A549 (cell line): ENCODE results near the gene CD84. TPM values are rescaled to one million over a fixed set of nuclear protein-coding genes. Genes with fewer than 3 reads are reported as not detected.

Source experiments
- ATAC-seq, 2 experiments: fragments of 200-7000 bp in 1 of 2; fragments of >200 bp in 1 of 2; cut with Nextera tagmentation in 1 of 2; cut with Tn5 transposase in 1 of 2; 3 replicates each; pipeline versions ENCODE4 v1.8.0 to v1.9.1; 2018 to 2020; ENCODE audit warnings: mild to moderate bottlenecking in 1 of 2, moderate library complexity in 1 of 2
- CTCF ChIA-PET: fragments of 300-600 bp; sonication (Branson Sonifier 250); formaldehyde crosslinking; extraction: SDS; loops from one replicate; lab custom pipeline; 2021; ENCODE audit warnings: antibody characterized with exemption, inconsistent platforms; lab: Yijun Ruan, JAX
- POLR2A ChIA-PET: fragments of 350-600 bp; formaldehyde crosslinking; extraction: SDS; loops from one replicate; lab custom pipeline; 2021; ENCODE audit warnings: antibody characterized with exemption, inconsistent platforms; lab: Yijun Ruan, JAX
- DNase-seq, 2 experiments: peaks; one replicate each; pipeline versions ENCODE4 v3.0.0 to v3.0.0-alpha.2; 2011 to 2016; ENCODE audit warnings: low read depth in 1 of 2, low spot score in 1 of 2
- FAIRE-seq: peaks from 2 replicates; lab custom pipeline; 2011; peaks lifted over from hg19 to GRCh38; lab: Jason Lieb, UNC
- H3K27ac ChIP-seq, 2 experiments: fragments of >200 bp; sonication (Bioruptor Twin); formaldehyde crosslinking; 3 replicates each; pipeline ENCODE4 v1.5.1; 2016 to 2017
- H3K4me1 ChIP-seq: fragments of >200 bp; sonication (Bioruptor Twin); formaldehyde crosslinking; 3 replicates; pipeline ENCODE4 v1.6.1; 2016
- H3K4me2 ChIP-seq: fragments of >200 bp; sonication (Bioruptor Twin); formaldehyde crosslinking; 3 replicates; pipeline ENCODE4 v1.6.1; 2016
- H3K4me3 ChIP-seq: fragments of >200 bp; sonication (Bioruptor Twin); formaldehyde crosslinking; 3 replicates; pipeline ENCODE4 v1.5.1; 2016
- H3K9me3 ChIP-seq: fragments of >200 bp; sonication (Bioruptor Twin); formaldehyde crosslinking; 3 replicates; pipeline ENCODE4 v1.6.1; 2016
- CBX2 ChIP-seq: fragments of 200-600 bp; sonication (generic); IDR thresholded peaks from 2 replicates; pipeline ENCODE4 v1.6.1; 2016; ENCODE audit warnings: low read depth, mild to moderate bottlenecking, borderline replicate concordance
- CBX8 ChIP-seq: fragments of 200-600 bp; sonication (generic); IDR thresholded peaks from 2 replicates; pipeline ENCODE4 v1.6.1; 2016
- EP300 ChIP-seq, 2 experiments: fragments of >200 bp; sonication (Bioruptor Twin); formaldehyde crosslinking; IDR thresholded peaks; 2 replicates in 1 of 2; 3 replicates in 1 of 2; pipeline ENCODE4 v1.6.1; 2016 to 2017
- ESRRA ChIP-seq: fragments of 150-350 bp; IDR thresholded peaks from 2 replicates; pipeline ENCODE4 v1.6.1; 2014; ENCODE audit warnings: mild to moderate bottlenecking, low read length, borderline replicate concordance
- FOSB ChIP-seq: fragments of 250-450 bp; sonication (Bioruptor Pico); IDR thresholded peaks from 2 replicates; pipeline ENCODE4 v1.5.0; 2020; ENCODE audit warnings: mild to moderate bottlenecking, moderate library complexity
- FOSL2 ChIP-seq, 2 experiments: fragments of 450-650 bp in 1 of 2; fragments of >200 bp in 1 of 2; sonication (Bioruptor Twin) in 1 of 2; formaldehyde crosslinking; IDR thresholded peaks; 2 replicates each; pipeline versions ENCODE4 v1.5.0 to v1.6.1; 2016 to 2020; ENCODE audit warnings: mild to moderate bottlenecking in 1 of 2, moderate library complexity in 1 of 2
- GATA3 ChIP-seq: IDR thresholded peaks from 2 replicates; pipeline ENCODE4 v1.6.1; 2012; ENCODE audit warnings: borderline replicate concordance
- HDAC2 ChIP-seq: fragments of 200-600 bp; sonication (generic); IDR thresholded peaks from 2 replicates; pipeline ENCODE4 v1.6.1; 2016
- HOXA7 ChIP-seq: fragments of 250-450 bp; sonication (Bioruptor Pico); IDR thresholded peaks from 2 replicates; pipeline ENCODE4 v1.5.0; 2020; ENCODE audit warnings: mild to moderate bottlenecking, moderate library complexity
- JUNB ChIP-seq: fragments of >200 bp; sonication (Bioruptor Twin); formaldehyde crosslinking; IDR thresholded peaks from 2 replicates; pipeline ENCODE4 v1.6.1; 2016
- KDM1A ChIP-seq: fragments of 200-600 bp; sonication (generic); IDR thresholded peaks from 2 replicates; pipeline ENCODE4 v1.6.1; 2016; ENCODE audit warnings: low read depth, mild to moderate bottlenecking
- MAFK ChIP-seq: fragments of 450-650 bp; IDR thresholded peaks from 2 replicates; pipeline ENCODE4 v1.6.1; 2014; ENCODE audit not compliant: partially characterized antibody
- MAZ ChIP-seq: fragments of 150-350 bp; IDR thresholded peaks from 2 replicates; pipeline ENCODE4 v1.6.1; 2014; ENCODE audit warnings: antibody characterized with exemption, low read depth, low read length, borderline replicate concordance
- NPAS2 ChIP-seq: fragments of 250-450 bp; sonication (Bioruptor Pico); IDR thresholded peaks from 2 replicates; pipeline ENCODE4 v1.8.0; 2022; ENCODE audit warnings: mild to moderate bottlenecking, moderate library complexity, borderline replicate concordance
- POLR2A ChIP-seq: IDR thresholded peaks from 2 replicates; pipeline ENCODE4 v1.6.1; 2012; ENCODE audit warnings: mild to moderate bottlenecking, low read length
- POLR2AphosphoS2 ChIP-seq: conservative IDR thresholded peaks from 2 replicates; pipeline ENCODE4 v1.6.1; 2012; ENCODE audit warnings: low read length, improper control_type of control experiment, inconsistent platforms
- RAD21 ChIP-seq, 2 experiments: fragments of >200 bp in 1 of 2; sonication (Bioruptor Twin) in 1 of 2; formaldehyde crosslinking in 1 of 2; IDR thresholded peaks in 1 of 2; conservative IDR thresholded peaks in 1 of 2; 2 replicates in 1 of 2; 3 replicates in 1 of 2; pipeline ENCODE4 v1.6.1; 2012 to 2018; ENCODE audit warnings: inconsistent platforms in 1 of 2
- RFX5 ChIP-seq: fragments of 450-650 bp; IDR thresholded peaks from 2 replicates; pipeline ENCODE4 v1.7.1; 2014; ENCODE audit warnings: antibody characterized with exemption, mild to moderate bottlenecking, moderate library complexity
- RNF2 ChIP-seq: fragments of 200-600 bp; sonication (generic); IDR thresholded peaks from 2 replicates; pipeline ENCODE4 v1.6.1; 2016; ENCODE audit warnings: low read depth, mild to moderate bottlenecking, antibody characterized with exemption, moderate library complexity, borderline replicate concordance
- SMC3 ChIP-seq: fragments of >200 bp; sonication (Bioruptor Twin); formaldehyde crosslinking; IDR thresholded peaks from 3 replicates; pipeline ENCODE4 v1.6.1; 2018; ENCODE audit warnings: inconsistent platforms
- TFCP2L1 ChIP-seq: fragments of 250-450 bp; sonication (Bioruptor Pico); IDR thresholded peaks from 2 replicates; pipeline ENCODE4 v1.5.0; 2021; ENCODE audit warnings: mild to moderate bottlenecking
- ZC3H11A ChIP-seq: fragments of 450-650 bp; IDR thresholded peaks from 2 replicates; pipeline ENCODE4 v1.6.1; 2014; ENCODE audit warnings: antibody characterized with exemption, mild to moderate bottlenecking
- ZFP36 ChIP-seq: fragments of 450-650 bp; IDR thresholded peaks from 2 replicates; pipeline ENCODE4 v1.6.1; 2014; ENCODE audit warnings: borderline replicate concordance; ENCODE audit not compliant: partially characterized antibody
- WGBS: methylation state at CpG from one replicate; pipeline ENCODE4 v1.1.6; 2017; ENCODE audit errors: missing lambda C conversion rate; 5-methylcytosine and 5-hydroxymethylcytosine counted together
- polyA plus RNA-seq, 4 experiments: library from polyadenylated mRNA; depleted of rRNA in 3 of 4; stranded (reverse); fragments of >200 nt; fragmentation: RNase III in 1 of 4; extraction: RNeasy Plus Mini Kit Qiagen cat#74134 plus additional on column Dnase treatment in 1 of 4; gene quantifications; 2 replicates in 3 of 4; 3 replicates in 1 of 4; pipeline ENCODE4 v1.2.3, GENCODE V29; 2011 to 2017
- TF ChIP-seq, protein P1 (sequence below): fragments of >200 bp; sonication (Bioruptor Twin); formaldehyde crosslinking; IDR thresholded peaks from 2 replicates; pipeline ENCODE4 v1.6.1; 2016
- TF ChIP-seq, protein P2 (sequence below): IDR thresholded peaks from 2 replicates; pipeline ENCODE4 v1.6.1; 2012
- TF ChIP-seq, protein P3 (sequence below): fragments of 150-350 bp; IDR thresholded peaks from 2 replicates; pipeline ENCODE4 v1.6.1; 2014; ENCODE audit warnings: low read depth, mild to moderate bottlenecking, low read length
- TF ChIP-seq, protein P4 (sequence below): fragments of 250-450 bp; sonication (Bioruptor Pico); IDR thresholded peaks from 2 replicates; pipeline ENCODE4 v1.5.0; 2020; ENCODE audit warnings: low read depth, mild to moderate bottlenecking, moderate library complexity
- TF ChIP-seq, protein P5 (sequence below): fragments of >200 bp; sonication (Bioruptor Twin); formaldehyde crosslinking; IDR thresholded peaks from 3 replicates; pipeline ENCODE4 v1.6.1; 2016
- TF ChIP-seq, protein P6 (sequence below): fragments of 450-650 bp; IDR thresholded peaks from 2 replicates; pipeline ENCODE4 v1.6.1; 2014; ENCODE audit warnings: antibody characterized with exemption
- TF ChIP-seq, protein P7 (sequence below): fragments of >200 bp; sonication (Bioruptor Twin); formaldehyde crosslinking; IDR thresholded peaks from 3 replicates; pipeline ENCODE4 v1.5.1; 2016

Gene CD84
- polyA plus RNA-seq, 2 of the 4 experiments (the other 2 are of a cell fraction) = not detected

DNA sequence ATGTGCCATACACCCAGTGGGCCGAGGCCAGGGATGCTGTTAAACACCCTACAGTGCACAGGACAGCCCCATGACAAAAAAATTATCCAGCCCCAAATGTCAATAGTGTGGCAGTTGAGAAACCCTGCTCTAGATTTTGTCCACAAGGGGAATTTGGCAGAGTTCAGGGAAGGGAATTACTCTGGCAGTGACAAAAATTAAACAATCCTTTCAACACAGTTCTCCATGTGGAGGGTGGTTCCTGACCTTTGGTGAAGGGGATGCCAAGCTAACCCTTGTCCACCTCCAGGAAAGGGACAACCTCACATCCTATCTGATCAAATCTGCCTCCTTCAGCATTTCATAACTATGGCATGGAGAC is 28.4 kb upstream of the CD84 start:
- WGBS = 29% methylated on average over 1 of the region's 1 CpG
- FAIRE-seq (no peak), DNase-seq (no peak), ATAC-seq (peak; percentile 18 to 32; a peak in 1 of 6 replicates)
- no peak overlapping the region for H3K4me3 ChIP-seq
- CTCF ChIA-PET = interaction anchor here (0.6 to 7.0 kb wide), 24 partner anchors 10 to 255 kb away, joined by 3 to 115 read pairs (median 5); no protein-coding TSS in a partner anchor
- H3K4me1 ChIP-seq = no peaks in the 10 kb centered on the region
- H3K4me2 ChIP-seq = no peak overlapping the region
- TF ChIP-seq EP300 (IDR thresholded peaks at IDR 0.05) = no peak
- TF ChIP-seq POLR2A = no peak
- TF ChIP-seq FOSB (CRISPR knock-in tag) = no peak
- TF ChIP-seq HDAC2 = no peak
- H3K9me3 ChIP-seq = no peaks in the 10 kb centered on the region
- POLR2A ChIA-PET = no interaction called here
- H3K27ac ChIP-seq = no peak overlapping the region

DNA sequence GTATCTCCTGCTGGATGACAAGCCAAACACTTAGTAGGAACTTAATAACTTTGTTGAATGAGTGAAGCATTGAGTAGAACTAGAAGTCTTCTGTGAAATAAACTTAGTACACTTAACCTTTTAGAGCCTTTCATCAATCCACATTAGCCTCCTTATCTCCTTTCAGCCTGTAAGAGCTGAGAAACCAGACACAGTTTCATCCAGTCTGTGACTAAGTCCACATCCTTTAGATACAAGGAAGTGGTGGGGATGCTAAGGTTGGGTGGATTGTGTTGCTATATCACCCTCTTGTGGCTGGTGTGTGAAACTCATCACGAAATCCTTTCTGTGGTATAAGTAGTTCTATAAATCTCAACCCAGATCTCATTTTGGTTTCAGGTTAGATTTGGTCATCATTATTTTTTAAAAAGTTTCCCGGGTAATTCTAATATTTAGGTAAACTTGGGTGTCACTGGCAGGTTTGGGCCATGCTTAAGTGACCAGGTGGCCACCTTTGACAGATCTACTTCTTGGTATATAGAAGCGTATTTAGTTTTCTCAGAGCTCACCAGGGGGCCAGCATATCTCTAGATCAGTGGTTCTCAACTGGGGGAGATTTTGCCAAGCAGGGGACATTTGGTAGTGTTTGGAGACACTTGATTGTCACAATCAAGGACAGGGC is 27.8 kb upstream of the CD84 start:
- WGBS = 34% methylated on average over 3 of the region's 3 CpGs
- POLR2A ChIA-PET = no interaction called here
- FAIRE-seq = peak; percentile 96

More for the DNA sequence above, 27.8 kb upstream of the CD84 start:
- ATAC-seq (peak; percentile 97 to 98), DNase-seq (peak; percentile 58 to 83)
- Histone ChIP-seq H3K4me1 (no peaks in the 10 kb centered on the region), H3K4me2 (no peak overlapping the region), H3K27ac (no peak overlapping the region), H3K9me3 (no peaks in the 10 kb centered on the region), H3K4me3 (no peak overlapping the region)
- CTCF ChIA-PET = interaction anchor here (0.6 to 7.0 kb wide), 35 partner anchors 9 to 254 kb away, joined by 3 to 115 read pairs (median 4); no protein-coding TSS in a partner anchor
- TF ChIP-seq ESRRA = no peak
- no peak for TF ChIP-seq NPAS2 (CRISPR knock-in tag)
- TF ChIP-seq CBX2 = no peak
- TF ChIP-seq JUNB = no peak
- TF ChIP-seq, protein P1, sequence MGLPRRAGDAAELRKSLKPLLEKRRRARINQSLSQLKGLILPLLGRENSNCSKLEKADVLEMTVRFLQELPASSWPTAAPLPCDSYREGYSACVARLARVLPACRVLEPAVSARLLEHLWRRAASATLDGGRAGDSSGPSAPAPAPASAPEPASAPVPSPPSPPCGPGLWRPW = no peak
- TF ChIP-seq, protein P2, sequence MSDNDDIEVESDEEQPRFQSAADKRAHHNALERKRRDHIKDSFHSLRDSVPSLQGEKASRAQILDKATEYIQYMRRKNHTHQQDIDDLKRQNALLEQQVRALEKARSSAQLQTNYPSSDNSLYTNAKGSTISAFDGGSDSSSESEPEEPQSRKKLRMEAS = no peak
- TF ChIP-seq RFX5 = no peak
- no peak for TF ChIP-seq POLR2AphosphoS2
- TF ChIP-seq, protein P3, sequence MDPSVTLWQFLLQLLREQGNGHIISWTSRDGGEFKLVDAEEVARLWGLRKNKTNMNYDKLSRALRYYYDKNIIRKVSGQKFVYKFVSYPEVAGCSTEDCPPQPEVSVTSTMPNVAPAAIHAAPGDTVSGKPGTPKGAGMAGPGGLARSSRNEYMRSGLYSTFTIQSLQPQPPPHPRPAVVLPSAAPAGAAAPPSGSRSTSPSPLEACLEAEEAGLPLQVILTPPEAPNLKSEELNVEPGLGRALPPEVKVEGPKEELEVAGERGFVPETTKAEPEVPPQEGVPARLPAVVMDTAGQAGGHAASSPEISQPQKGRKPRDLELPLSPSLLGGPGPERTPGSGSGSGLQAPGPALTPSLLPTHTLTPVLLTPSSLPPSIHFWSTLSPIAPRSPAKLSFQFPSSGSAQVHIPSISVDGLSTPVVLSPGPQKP = no peak
- TF ChIP-seq MAFK = no peak
- TF ChIP-seq SMC3 = peak; percentile 96
- TF ChIP-seq, protein P4, sequence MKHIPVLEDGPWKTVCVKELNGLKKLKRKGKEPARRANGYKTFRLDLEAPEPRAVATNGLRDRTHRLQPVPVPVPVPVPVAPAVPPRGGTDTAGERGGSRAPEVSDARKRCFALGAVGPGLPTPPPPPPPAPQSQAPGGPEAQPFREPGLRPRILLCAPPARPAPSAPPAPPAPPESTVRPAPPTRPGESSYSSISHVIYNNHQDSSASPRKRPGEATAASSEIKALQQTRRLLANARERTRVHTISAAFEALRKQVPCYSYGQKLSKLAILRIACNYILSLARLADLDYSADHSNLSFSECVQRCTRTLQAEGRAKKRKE (CRISPR knock-in tag) = no peak
- TF ChIP-seq MAZ = no peak
- TF ChIP-seq ZC3H11A = no peak
- TF ChIP-seq, protein P5, sequence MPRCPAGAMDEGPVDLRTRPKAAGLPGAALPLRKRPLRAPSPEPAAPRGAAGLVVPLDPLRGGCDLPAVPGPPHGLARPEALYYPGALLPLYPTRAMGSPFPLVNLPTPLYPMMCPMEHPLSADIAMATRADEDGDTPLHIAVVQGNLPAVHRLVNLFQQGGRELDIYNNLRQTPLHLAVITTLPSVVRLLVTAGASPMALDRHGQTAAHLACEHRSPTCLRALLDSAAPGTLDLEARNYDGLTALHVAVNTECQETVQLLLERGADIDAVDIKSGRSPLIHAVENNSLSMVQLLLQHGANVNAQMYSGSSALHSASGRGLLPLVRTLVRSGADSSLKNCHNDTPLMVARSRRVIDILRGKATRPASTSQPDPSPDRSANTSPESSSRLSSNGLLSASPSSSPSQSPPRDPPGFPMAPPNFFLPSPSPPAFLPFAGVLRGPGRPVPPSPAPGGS = no peak
- no peak for TF ChIP-seq KDM1A
- TF ChIP-seq RNF2 = no peak
- no peak for TF ChIP-seq TFCP2L1
- TF ChIP-seq, protein P6, sequence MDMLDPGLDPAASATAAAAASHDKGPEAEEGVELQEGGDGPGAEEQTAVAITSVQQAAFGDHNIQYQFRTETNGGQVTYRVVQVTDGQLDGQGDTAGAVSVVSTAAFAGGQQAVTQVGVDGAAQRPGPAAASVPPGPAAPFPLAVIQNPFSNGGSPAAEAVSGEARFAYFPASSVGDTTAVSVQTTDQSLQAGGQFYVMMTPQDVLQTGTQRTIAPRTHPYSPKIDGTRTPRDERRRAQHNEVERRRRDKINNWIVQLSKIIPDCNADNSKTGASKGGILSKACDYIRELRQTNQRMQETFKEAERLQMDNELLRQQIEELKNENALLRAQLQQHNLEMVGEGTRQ = no peak
- no peak for TF ChIP-seq GATA3
- no peak for TF ChIP-seq ZFP36
- TF ChIP-seq, protein P7, sequence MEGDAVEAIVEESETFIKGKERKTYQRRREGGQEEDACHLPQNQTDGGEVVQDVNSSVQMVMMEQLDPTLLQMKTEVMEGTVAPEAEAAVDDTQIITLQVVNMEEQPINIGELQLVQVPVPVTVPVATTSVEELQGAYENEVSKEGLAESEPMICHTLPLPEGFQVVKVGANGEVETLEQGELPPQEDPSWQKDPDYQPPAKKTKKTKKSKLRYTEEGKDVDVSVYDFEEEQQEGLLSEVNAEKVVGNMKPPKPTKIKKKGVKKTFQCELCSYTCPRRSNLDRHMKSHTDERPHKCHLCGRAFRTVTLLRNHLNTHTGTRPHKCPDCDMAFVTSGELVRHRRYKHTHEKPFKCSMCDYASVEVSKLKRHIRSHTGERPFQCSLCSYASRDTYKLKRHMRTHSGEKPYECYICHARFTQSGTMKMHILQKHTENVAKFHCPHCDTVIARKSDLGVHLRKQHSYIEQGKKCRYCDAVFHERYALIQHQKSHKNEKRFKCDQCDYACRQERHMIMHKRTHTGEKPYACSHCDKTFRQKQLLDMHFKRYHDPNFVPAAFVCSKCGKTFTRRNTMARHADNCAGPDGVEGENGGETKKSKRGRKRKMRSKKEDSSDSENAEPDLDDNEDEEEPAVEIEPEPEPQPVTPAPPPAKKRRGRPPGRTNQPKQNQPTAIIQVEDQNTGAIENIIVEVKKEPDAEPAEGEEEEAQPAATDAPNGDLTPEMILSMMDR = peak; percentile 92
- TF ChIP-seq CBX8 = no peak
- no peak for TF ChIP-seq FOSL2 (IDR thresholded peaks at IDR 0.05)
- TF ChIP-seq FOSL2 (CRISPR knock-in tag; IDR thresholded peaks at IDR 0.05) = no peak
- TF ChIP-seq RAD21 (conservative IDR thresholded peaks at IDR 0.05 in 1 of 2, IDR thresholded peaks at IDR 0.05 in 1 of 2) = peak; percentile 96 to 98
- TF ChIP-seq HOXA7 (CRISPR knock-in tag) = no peak
